T-helper 2 cell treated with Interferon-gamma antibody and Interleukin-4, amounts not matched to agents 100 ng/mL and 5 ng/mL, for 36 hours (primary cell): ENCODE measurements around the gene TLK2. TPM values are rescaled to one million over a fixed set of nuclear protein-coding genes. Genes with fewer than 3 reads are reported as not detected.
"Not testable (repeated sequence)": the region's sequence is repeated elsewhere in the genome, so short reads cannot be mapped to it uniquely, and the experiment has no call there.

ENCODE experiments used
- intact Hi-C: fragments of 100-400 bp; cut with micrococcal nuclease; formaldehyde crosslinking; loops from one replicate; pipeline ENCODE4 v1.15.1; 2023
- total RNA-seq: library from RNA; stranded (reverse); gene quantifications from 2 replicates; pipeline ENCODE4 v1.2.3, GENCODE V29; 2022

TLK2 gene
- total RNA-seq, 1 donor from 2014 or later: 41.7 TPM

- intact Hi-C loops: no loop called here
Observed at GRCh38 chr17:62599964-62600657, 121.5 kb downstream of the TLK2 start.

GRCh38 chr17:62600805-62601204 is 122.2 kb downstream of the TLK2 start:
- intact Hi-C loops: no loop called here

GRCh38 chr17:62601471-62601870 is 122.8 kb downstream of the TLK2 start:
- intact Hi-C loops: no loop called here

- intact Hi-C loops: not testable (repeated sequence)
Observed at GRCh38 chr17:62603783-62604182, 125.2 kb downstream of the TLK2 start.

GRCh38 chr17:62605588-62605987 is 127.0 kb downstream of the TLK2 start:
- intact Hi-C loops: no loop called here

- intact Hi-C loops: no loop called here
Observed at GRCh38 chr17:62611292-62611691, 132.7 kb downstream of the TLK2 start.

GRCh38 chr17:62611728-62612127 is 133.1 kb downstream of the TLK2 start:
- intact Hi-C loops: no loop called here

GRCh38 chr17:62612289-62612688 is 133.7 kb downstream of the TLK2 start:
- intact Hi-C loops: not testable (repeated sequence)

- intact Hi-C loops: not testable (repeated sequence)
Observed at GRCh38 chr17:62613095-62613494, 134.5 kb downstream of the TLK2 start.

GRCh38 chr17:62614142-62614541 is 135.5 kb downstream of the TLK2 start:
- intact Hi-C loops: no loop called here

- intact Hi-C loops: no loop called here
Observed at GRCh38 chr17:62615503-62615902, 136.9 kb downstream of the TLK2 start.

- intact Hi-C loops: no loop called here
Observed at GRCh38 chr17:62616993-62617893, 138.6 kb downstream of the TLK2 start.

GRCh38 chr17:62617894-62618472 is 139.4 kb downstream of the TLK2 start:
- intact Hi-C loops: no loop called here

GRCh38 chr17:62618647-62619416 is 140.2 kb downstream of the TLK2 start:
- intact Hi-C loops: no loop called here

- intact Hi-C loops: no loop called here
Observed at GRCh38 chr17:62619417-62620155, 141.0 kb downstream of the TLK2 start.

- intact Hi-C loops: no loop called here
Observed at GRCh38 chr17:62621223-62621622, 142.6 kb downstream of the TLK2 start.

- intact Hi-C loops: no loop called here
Observed at GRCh38 chr17:62625184-62625869, 146.7 kb downstream of the TLK2 start.

GRCh38 chr17:62625870-62626200 is 147.2 kb downstream of the TLK2 start:
- intact Hi-C loops: no loop called here

- intact Hi-C loops: no loop called here
Observed at GRCh38 chr17:62626719-62627218, 148.1 kb downstream of the TLK2 start.
